ENCODE data around the gene LRRTM3.

DNA sequence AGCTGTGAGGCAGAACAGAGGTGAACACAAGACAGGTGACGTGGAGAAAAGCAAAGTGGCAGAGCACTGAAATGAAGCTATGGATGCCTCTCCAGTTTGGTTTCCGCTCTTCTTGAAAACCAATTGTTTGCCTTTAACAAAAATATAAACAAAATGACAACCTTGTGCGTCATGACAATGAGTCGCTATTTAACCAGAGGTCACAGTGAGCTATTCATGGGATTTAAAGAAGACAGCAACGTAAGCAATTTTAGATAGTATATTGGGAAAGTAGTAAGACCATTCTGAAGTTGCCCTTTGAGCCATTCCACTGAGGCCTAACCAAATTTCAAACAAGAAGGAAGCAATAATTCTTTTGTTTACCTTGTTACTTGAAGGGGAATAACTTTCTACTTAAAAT is 15.2 kb upstream of the LRRTM3 start:
- TF ChIP-seq POLR2AphosphoS5 (IDR thresholded peaks at IDR 0.05; ENCODE audit: low read depth, low read length) (no peak), POLR2A (IDR thresholded peaks at IDR 0.05; ENCODE audit: low read depth, low read length) (no peak), TAF1 (IDR thresholded peaks at IDR 0.05; ENCODE audit: borderline replicate concordance, low read depth, low read length) (no peak)

Measured in GM12892 (cell line).